Tibial nerve (tissue), 4 donors: ENCODE measurements around the gene ZYG11B. TPM values are rescaled to one million over a fixed set of nuclear protein-coding genes. Genes with fewer than 3 reads are reported as not detected.
A peak's percentile ranks its signal among the peaks of the same experiment; 100 is the strongest.

Experiments used
- DNase-seq, 2 donors: peaks; one replicate each; pipeline ENCODE4 v3.0.0-alpha.2; 2019; ENCODE audit warnings: low spot score in 2 of 2
- H3K27ac ChIP-seq, 4 donors: fragments of 200-600 bp; sonication (generic) in 3 of 4; one replicate each; pipeline ENCODE4 v1.5.1; 2017 to 2019; ENCODE audit warnings: mild to moderate bottlenecking in 1 of 4
- H3K27me3 ChIP-seq, 2 donors: fragments of 200-600 bp; sonication (generic) in 1 of 2; one replicate each; pipeline versions ENCODE4 v1.5.1 to v1.6.0; 2017 to 2019
- H3K36me3 ChIP-seq, 3 donors: fragments of 200-600 bp; sonication (generic); one replicate each; pipeline ENCODE4 v1.5.1; 2018 to 2019
- H3K4me1 ChIP-seq, 4 donors: fragments of 200-600 bp; sonication (generic) in 3 of 4; one replicate each; pipeline ENCODE4 v1.5.1; 2017 to 2019
- H3K4me3 ChIP-seq, 4 donors: fragments of 200-600 bp; sonication (generic) in 3 of 4; one replicate each; pipeline ENCODE4 v1.5.1; 2017 to 2019; ENCODE audit warnings: mild to moderate bottlenecking in 1 of 4, moderate library complexity in 1 of 4
- H3K9me3 ChIP-seq, 4 donors: fragments of 200-600 bp; sonication (generic) in 3 of 4; one replicate each; pipeline ENCODE4 v1.5.1; 2017 to 2019
- EP300 ChIP-seq, 2 donors: sonication (generic); formaldehyde crosslinking; IDR thresholded peaks; one replicate each; pipeline ENCODE4 v1.6.1; 2017; ENCODE audit warnings: antibody characterized with exemption in 2 of 2, mild to moderate bottlenecking in 1 of 2
- POLR2A ChIP-seq, 2 donors: fragments of 450-650 bp; IDR thresholded peaks; one replicate each; pipeline ENCODE4 v1.6.1; 2017; ENCODE audit warnings: antibody characterized with exemption in 2 of 2, mild to moderate bottlenecking in 2 of 2, moderate library complexity in 2 of 2
- WGBS, 2 donors: methylation state at CpG; one replicate each; pipeline ENCODE4 v1.1.5; 2018; 5-methylcytosine and 5-hydroxymethylcytosine counted together
- total RNA-seq, 4 donors: library from RNA; depleted of rRNA; stranded (reverse); fragments of >200 nt; gene quantifications; one replicate each; pipeline ENCODE4 v1.1.0, GENCODE V29; 2016
- TF ChIP-seq, protein P1 (sequence below), 5 experiments: fragments of 200-600 bp in 3 of 5; fragments of 450-650 bp in 2 of 5; sonication (generic) in 3 of 5; IDR thresholded peaks; one replicate each; pipeline ENCODE4 v1.5.1; 2016 to 2019; ENCODE audit warnings: antibody characterized with exemption in 5 of 5, mild to moderate bottlenecking in 3 of 5, moderate library complexity in 2 of 5

Gene ZYG11B
- total RNA-seq, 4 donors from 2014 or later: 41.9 to 46.5 (median 42.7) TPM

DNA sequence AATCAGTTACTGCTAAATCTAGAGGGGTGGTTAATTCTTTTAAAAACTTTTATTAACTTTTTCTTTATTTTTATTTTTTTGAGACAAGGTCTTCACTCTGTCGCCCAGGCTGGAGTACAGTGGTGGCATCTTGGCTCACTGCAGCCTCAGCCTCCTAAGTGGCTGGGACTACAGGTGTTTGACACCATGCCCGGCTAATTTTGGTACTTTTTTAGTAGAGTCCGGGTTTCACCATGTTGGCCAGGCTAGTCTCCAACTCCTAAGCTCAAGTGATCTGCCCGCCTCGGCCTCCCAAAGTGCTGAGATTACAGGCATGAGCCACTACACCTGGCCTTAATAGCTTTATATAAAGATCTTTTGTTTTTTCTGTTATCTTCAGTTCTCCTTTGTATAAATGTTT, 11.9 kb downstream of the ZYG11B start:
- Histone ChIP-seq H3K27me3 (no peaks in the 10 kb centered on the region), H3K36me3 (no peaks in the 10 kb centered on the region), H3K4me1 (peaks cover 0 to 35% (median 3%) of the 10 kb centered on the region in 4 donors), H3K4me3 (no peak overlapping the region), H3K27ac (peak overlapping the region in 1 of 4 donors; percentile 29), H3K9me3 (no peaks in the 10 kb centered on the region)
- WGBS, 2 donors: 84 to 88% methylated on average over 5 of the region's 5 CpGs
- no peak for TF ChIP-seq EP300 (IDR thresholded peaks at IDR 0.05)
- no peak for TF ChIP-seq POLR2A (IDR thresholded peaks at IDR 0.05)
- TF ChIP-seq, protein P1, sequence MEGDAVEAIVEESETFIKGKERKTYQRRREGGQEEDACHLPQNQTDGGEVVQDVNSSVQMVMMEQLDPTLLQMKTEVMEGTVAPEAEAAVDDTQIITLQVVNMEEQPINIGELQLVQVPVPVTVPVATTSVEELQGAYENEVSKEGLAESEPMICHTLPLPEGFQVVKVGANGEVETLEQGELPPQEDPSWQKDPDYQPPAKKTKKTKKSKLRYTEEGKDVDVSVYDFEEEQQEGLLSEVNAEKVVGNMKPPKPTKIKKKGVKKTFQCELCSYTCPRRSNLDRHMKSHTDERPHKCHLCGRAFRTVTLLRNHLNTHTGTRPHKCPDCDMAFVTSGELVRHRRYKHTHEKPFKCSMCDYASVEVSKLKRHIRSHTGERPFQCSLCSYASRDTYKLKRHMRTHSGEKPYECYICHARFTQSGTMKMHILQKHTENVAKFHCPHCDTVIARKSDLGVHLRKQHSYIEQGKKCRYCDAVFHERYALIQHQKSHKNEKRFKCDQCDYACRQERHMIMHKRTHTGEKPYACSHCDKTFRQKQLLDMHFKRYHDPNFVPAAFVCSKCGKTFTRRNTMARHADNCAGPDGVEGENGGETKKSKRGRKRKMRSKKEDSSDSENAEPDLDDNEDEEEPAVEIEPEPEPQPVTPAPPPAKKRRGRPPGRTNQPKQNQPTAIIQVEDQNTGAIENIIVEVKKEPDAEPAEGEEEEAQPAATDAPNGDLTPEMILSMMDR (IDR thresholded peaks at IDR 0.05): no peak
- DNase-seq: no peak

GRCh38 chr1:52738893-52739292, 12.6 kb downstream of the ZYG11B start:
- no peaks in the 10 kb centered on the region for H3K27me3 ChIP-seq
- no peaks in the 10 kb centered on the region for H3K36me3 ChIP-seq
- H3K4me3 ChIP-seq: no peak overlapping the region
- H3K27ac ChIP-seq: peak overlapping the region in 1 of 4 donors; percentile 29
- H3K9me3 ChIP-seq: no peaks in the 10 kb centered on the region
- WGBS, 2 donors: 30 to 69% methylated on average over 10 of the region's 10 CpGs
- TF ChIP-seq POLR2A (IDR thresholded peaks at IDR 0.05) (no peak), EP300 (IDR thresholded peaks at IDR 0.05) (no peak)
- TF ChIP-seq, protein P1 (IDR thresholded peaks at IDR 0.05): no peak
- peaks cover 0 to 35% (median 3%) of the 10 kb centered on the region in 4 donors for H3K4me1 ChIP-seq
- DNase-seq: no peak

GRCh38 chr1:52739699-52740467, 13.6 kb downstream of the ZYG11B start:
- H3K9me3 ChIP-seq: no peaks in the 10 kb centered on the region
- no peaks in the 10 kb centered on the region for H3K27me3 ChIP-seq
- no peak for TF ChIP-seq POLR2A (IDR thresholded peaks at IDR 0.05)
- peaks cover 0 to 35% (median 3%) of the 10 kb centered on the region in 4 donors for H3K4me1 ChIP-seq
- H3K36me3 ChIP-seq: no peaks in the 10 kb centered on the region
- H3K4me3 ChIP-seq: no peak overlapping the region
- 76 to 77% methylated on average over 4 of the region's 4 CpGs for WGBS, 2 donors
- DNase-seq: no peak
- no peak overlapping the region for H3K27ac ChIP-seq

- Histone ChIP-seq H3K4me1 (peaks cover 0 to 36% (median 3%) of the 10 kb centered on the region in 4 donors), H3K9me3 (no peaks in the 10 kb centered on the region), H3K27me3 (no peaks in the 10 kb centered on the region), H3K4me3 (no peak overlapping the region), H3K27ac (no peak overlapping the region), H3K36me3 (no peaks in the 10 kb centered on the region)
- TF ChIP-seq POLR2A (IDR thresholded peaks at IDR 0.05) (no peak), EP300 (IDR thresholded peaks at IDR 0.05) (no peak)
- TF ChIP-seq, protein P1 (IDR thresholded peaks at IDR 0.05): no peak
- DNase-seq: no peak
- 80 to 86% methylated on average over 3 of the region's 3 CpGs for WGBS, 2 donors
Measured at GRCh38 chr1:52741259-52741658, 15.0 kb downstream of the ZYG11B start.

DNA sequence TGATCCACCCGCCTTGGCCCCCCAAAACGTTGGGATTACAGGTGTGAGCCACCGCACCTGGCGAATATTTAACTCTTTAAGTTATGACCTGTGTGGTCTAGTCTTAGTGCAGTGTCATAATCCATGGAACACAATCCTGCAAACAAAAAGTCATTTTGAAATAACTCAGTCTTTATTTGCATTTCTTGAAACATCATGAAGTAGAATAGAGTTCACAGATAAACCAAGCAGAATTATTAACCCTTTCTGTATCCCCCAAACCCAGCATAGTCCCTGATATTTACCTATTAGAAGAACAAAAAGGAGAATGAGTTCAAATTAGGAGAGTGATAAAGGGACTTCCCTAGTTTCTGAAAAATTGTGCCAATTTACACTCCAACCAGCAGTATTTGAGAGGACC, 19.9 kb downstream of the ZYG11B start:
- no peaks in the 10 kb centered on the region for H3K27me3 ChIP-seq
- TF ChIP-seq POLR2A (IDR thresholded peaks at IDR 0.05) (no peak), EP300 (IDR thresholded peaks at IDR 0.05) (no peak)
- TF ChIP-seq, protein P1 (IDR thresholded peaks at IDR 0.05): no peak
- 79 to 89% methylated on average over 4 of the region's 4 CpGs for WGBS, 2 donors
- no peak overlapping the region for H3K27ac ChIP-seq
- no peaks in the 10 kb centered on the region for H3K36me3 ChIP-seq
- H3K4me1 ChIP-seq: peaks cover 0 to 15% (median 0%) of the 10 kb centered on the region in 4 donors
- H3K4me3 ChIP-seq: no peak overlapping the region
- DNase-seq: no peak
- H3K9me3 ChIP-seq: no peaks in the 10 kb centered on the region
